ENCODE data around the gene TEX53. TPM values are rescaled to one million over a fixed set of nuclear protein-coding genes. Genes with fewer than 3 reads are reported as not detected.

The TEX53 gene
- total and polyA plus RNA-seq, 2 of the 8 experiments (the other 6 are each of a cell fraction or from before 2014, with no cell fraction given) = not detected

DNA sequence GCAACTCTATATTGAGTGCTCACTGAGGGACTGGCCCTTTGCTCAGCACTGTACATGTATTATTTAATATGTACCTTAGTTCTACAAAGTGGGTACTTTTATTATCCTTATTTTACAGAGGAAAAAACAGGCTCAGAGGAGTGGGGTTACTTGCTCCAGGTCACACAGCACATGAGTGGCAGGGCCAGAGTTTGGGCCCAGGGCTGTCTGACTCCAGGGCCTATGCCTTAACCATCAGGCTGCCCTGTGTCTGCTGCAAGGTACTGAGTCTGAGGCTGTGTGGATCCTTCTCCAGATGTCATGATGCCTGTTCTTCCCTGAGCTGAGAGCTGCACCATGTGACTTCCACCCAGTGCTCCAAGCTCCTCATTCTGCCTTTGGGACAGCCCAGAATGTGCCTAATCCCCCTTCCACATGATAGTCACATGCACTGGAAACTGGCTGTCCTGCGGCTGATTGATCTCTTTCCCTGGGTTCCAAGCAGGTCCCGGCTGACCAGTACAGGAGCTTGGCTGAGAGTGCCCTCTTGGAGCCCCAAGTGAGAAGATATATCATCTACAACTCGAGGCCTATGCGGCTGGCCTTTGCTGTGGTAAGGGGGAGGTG, 31.1 kb downstream of the TEX53 start:
- WGBS, 2 experiments (ENCODE audit: extremely low coverage in 1 of 2, insufficient coverage in 1 of 2, insufficient read length in 1 of 2, insufficient replicate concordance in 2 of 2, low coverage in 1 of 2, low lambda C conversion rate in 2 of 2, missing lambda C conversion rate in 1 of 2) = 85% methylated on average over 4 of the region's 4 CpGs; no CpG with 5 or more reads in 1 of the 2 experiments
- Histone ChIP-seq H4K8ac (ENCODE audit: extremely low read depth, insufficient read depth, low read length) (no peak overlapping the region), H3K18ac (ENCODE audit: extremely low read depth, low read length) (no peak overlapping the region), H3K27ac (ENCODE audit: low read depth, low read length) (no peak overlapping the region), H3K4me1 (replicated peaks in 1 of 4; ENCODE audit: control insufficient read depth in 3 of 4, insufficient read depth in 4 of 4, low read length in 3 of 4) (no peaks in the 10 kb centered on the region), H3K23ac (ENCODE audit: insufficient read length) (no peak overlapping the region), H4K91ac (replicated peaks; ENCODE audit: insufficient read length, low read length) (no peak overlapping the region), H3K23me2 (ENCODE audit: low read depth, low read length) (no peaks in the 10 kb centered on the region), H4K5ac (ENCODE audit: insufficient read length, low read depth, low read length) (no peak overlapping the region), H2BK5ac (ENCODE audit: low read depth, low read length) (no peak overlapping the region), H3K56ac (replicated peaks; ENCODE audit: insufficient read length, low read depth, low read length) (no peak overlapping the region), H2BK120ac (replicated peaks; ENCODE audit: low read depth, low read length) (no peak overlapping the region), H3K4me2 (ENCODE audit: insufficient read depth in 1 of 2, low read depth in 2 of 2, low read length in 2 of 2) (no peak overlapping the region), H3K27me3 (replicated peaks in 1 of 4; ENCODE audit: control insufficient read depth in 3 of 4, extremely low read depth in 1 of 4, insufficient read depth in 3 of 4, low read length in 3 of 4) (no peaks in the 10 kb centered on the region), H3K4ac (replicated peaks; ENCODE audit: insufficient read length, low read depth, low read length) (no peak overlapping the region), H3K14ac (ENCODE audit: insufficient read length) (no peak overlapping the region), H3K79me1 (ENCODE audit: low read depth, low read length) (no peaks in the 10 kb centered on the region), H3K4me3 (ENCODE audit: extremely low read depth in 1 of 4, insufficient read depth in 2 of 4, low read depth in 3 of 4, low read length in 4 of 4) (no peak overlapping the region), H3K36me3 (ENCODE audit: control insufficient read depth in 2 of 4, insufficient read depth in 4 of 4, low read length in 3 of 4) (no peaks in the 10 kb centered on the region), H3K9me3 (ENCODE audit: insufficient read depth in 2 of 2, low read depth in 1 of 2, low read length in 1 of 2) (no peaks in the 10 kb centered on the region), H2AK5ac (ENCODE audit: low read depth, low read length) (no peak overlapping the region), H3K9ac (replicated peaks in 1 of 4; ENCODE audit: extremely low read depth in 1 of 4, low read depth in 3 of 4, low read length in 3 of 4) (no peak overlapping the region), H2BK20ac (ENCODE audit: low read length) (no peak overlapping the region), H2BK15ac (ENCODE audit: low read length) (no peak overlapping the region), H2AFZ (ENCODE audit: low read length) (no peak overlapping the region), H3K79me2 (ENCODE audit: control insufficient read depth in 1 of 2, insufficient read depth in 2 of 2, low read length in 2 of 2) (no peaks in the 10 kb centered on the region), H2BK12ac (ENCODE audit: low read depth, low read length) (no peak overlapping the region), H4K20me1 (replicated peaks in 1 of 2; ENCODE audit: control insufficient read depth in 1 of 2, insufficient read depth in 2 of 2, low read length in 2 of 2) (peaks cover 0 to 7% of the 10 kb centered on the region in 2 experiments)
- ChIA-PET POLR2A (ENCODE audit: partially characterized antibody) (interaction anchor here (0.9 kb wide), 1 partner anchor 38 kb away, joined by 3 read pairs; no protein-coding TSS in a partner anchor), CTCF (ENCODE audit: partially characterized antibody) (interaction anchor here (0.5 to 2.1 kb wide), 2 partner anchors 192 to 267 kb away, joined by 3 to 7 read pairs; no protein-coding TSS in a partner anchor)
- FAIRE-seq = no peak
- no peak for DNase-seq (ENCODE audit: low read depth in 1 of 2, low spot score in 2 of 2)
- TF ChIP-seq TCF12 (IDR thresholded peaks at IDR 0.05; ENCODE audit: low read depth, low read length) (no peak), SAP30 (IDR thresholded peaks at IDR 0.05; ENCODE audit: insufficient read depth, insufficient replicate concordance, low read length) (no peak), HDAC2 (IDR thresholded peaks at IDR 0.05; ENCODE audit: borderline replicate concordance in 1 of 2, low read depth in 2 of 2, low read length in 2 of 2) (no peak)

Data from H1 (cell line).